HG03442 (cell line): Measurements from ENCODE around the gene RBP2.
"Not testable (repeated sequence)": the region's sequence is repeated elsewhere in the genome, so short reads cannot be mapped to it uniquely, and the experiment has no call there.

ENCODE experiments used
- ATAC-seq: cut with Tn5 transposase; IDR thresholded peaks from one replicate; pipeline ENCODE4 v1.9.1; 2021; ENCODE audit warnings: mild to moderate bottlenecking, moderate library complexity; ENCODE audit not compliant: unreplicated experiment

Gene RBP2

DNA sequence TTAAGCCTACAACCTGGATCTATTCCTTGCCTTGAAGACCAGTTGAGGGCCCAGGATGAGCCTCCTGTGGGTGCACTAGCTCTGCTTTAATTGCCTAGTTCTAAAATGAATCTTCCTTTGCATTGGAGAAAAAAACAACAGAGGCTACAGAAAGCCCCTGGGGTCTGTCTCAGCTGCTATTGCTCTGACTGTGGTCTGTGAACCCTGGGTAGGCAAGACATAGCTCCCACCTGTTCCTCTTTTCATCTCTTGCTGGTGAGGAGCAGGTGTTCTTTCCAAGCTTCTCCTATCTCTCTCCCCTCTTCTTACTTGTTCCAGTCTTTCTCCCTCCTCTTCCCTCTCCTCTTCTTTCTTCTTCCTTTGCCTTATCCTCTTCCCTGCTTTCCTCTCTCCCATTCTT lies 28.8 kb downstream of the RBP2 start:
- no peak for ATAC-seq

DNA sequence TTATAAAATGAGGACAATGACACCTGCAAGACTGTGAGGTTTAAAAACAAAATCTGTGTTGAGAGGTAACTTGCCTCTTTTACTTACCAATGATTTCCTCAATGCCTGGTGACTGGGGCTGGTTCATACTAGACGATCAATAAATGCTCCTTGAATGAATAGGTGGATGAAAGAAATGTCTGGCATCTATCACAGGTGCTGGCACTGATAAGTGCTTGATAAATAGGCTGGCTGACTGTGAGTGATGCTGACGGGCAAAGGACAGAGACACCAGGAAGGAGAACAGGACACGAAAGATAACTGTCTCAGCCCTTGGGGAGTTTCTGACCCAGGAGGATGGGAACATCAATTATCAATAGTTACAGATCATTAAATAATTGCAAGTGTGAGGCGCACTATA lies 31.9 kb downstream of the RBP2 start:
- ATAC-seq = no peak

DNA sequence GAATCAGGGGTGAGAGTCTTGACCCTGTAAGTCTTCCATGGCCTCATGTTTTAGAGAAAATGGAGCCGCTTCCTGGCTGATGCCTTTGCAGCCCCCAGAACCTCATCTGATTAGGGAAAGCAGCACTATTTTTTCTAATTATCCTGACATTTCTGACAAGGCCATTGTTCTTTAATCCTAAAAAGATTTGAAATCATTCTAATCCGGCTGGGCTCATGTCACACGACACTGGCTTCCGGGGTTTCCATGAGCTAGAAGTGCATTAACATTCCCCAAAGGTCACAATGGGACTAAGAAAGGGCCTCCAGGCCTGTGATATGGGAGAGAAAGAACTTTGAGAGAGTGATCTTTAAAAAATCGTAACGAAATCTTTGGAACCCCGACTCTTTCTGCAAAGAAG lies 33.1 kb downstream of the RBP2 start:
- no peak for ATAC-seq

DNA sequence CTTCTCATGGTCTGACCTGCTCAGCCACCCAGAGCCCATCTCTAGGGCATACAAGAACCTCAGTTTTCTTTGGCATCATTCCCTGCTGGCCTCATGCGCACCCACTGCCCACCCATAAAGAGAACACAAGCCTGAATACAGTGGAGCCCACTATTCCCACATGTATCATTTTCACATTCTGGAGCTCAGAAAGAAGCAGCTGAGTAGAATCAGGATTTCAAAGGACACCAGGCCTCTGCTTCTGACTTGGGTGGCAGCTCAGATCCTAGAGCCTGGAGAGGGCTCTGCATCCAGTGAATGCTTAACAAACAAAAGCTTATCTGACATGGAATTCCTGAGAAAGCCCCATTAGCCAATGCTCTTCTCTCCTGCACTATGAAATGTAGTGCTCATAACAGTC lies 34.7 kb downstream of the RBP2 start:
- no peak for ATAC-seq

DNA sequence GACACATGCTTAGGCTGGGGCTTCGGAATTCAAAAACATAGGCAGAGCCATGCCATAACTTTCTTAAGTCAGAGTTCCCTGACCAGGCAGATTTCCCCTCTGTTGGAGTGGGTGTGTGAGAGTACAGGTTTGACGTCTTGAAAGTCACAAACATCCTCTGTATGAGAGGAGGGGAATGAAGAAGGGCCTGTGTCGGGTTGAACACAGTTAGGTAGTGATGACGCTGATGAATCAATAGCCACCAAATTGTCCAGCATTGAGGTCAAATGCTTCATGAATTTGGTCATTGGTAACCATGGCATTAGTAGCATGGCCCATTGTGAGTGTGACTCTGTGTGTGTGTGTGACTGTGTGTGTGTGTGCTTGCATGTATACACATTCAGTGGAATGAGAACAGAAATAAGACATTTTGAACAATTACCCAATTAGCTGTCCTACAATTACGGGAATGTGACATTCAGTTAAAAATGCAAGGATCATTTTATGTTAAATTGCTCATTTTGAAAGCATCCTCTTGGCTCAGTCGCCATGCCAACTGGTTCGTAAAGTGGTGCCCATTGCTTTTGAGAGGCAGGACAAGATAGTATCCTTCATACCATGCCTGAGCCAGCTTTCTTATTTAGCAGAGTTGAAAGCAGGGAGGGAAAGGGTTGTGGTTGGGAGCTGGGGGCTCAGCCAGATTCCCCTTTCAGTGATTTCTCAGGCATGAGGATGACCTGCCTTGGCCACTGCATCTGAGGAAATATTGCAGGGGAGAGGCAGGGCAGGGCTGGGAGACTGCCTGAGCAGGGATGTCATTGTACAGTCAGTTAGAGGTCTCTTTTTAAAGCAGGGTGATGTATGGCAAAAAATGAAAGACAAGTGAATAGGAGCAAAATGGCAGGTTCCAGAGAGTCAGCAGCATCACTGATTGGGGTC lies 35.4 kb downstream of the RBP2 start:
- no peak for ATAC-seq

DNA sequence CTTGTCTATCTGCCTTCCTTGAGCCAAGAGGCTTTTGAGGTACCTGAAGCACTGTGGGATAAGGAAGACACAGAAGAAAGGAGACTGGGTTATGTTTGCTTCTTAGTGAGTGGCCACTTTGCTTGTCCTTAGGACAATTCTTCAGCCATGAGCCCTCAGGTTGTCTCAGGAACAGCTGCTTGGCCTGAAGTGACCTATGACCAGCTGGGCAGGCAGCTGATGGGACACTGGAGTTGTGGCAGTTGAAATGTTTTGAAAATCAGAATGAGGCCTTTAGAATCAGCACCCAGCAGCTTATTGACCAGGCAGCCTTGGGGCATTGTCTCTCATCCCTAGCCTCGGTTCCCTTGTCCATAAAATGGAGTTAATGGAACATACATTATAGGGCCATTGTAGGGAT lies 37.0 kb downstream of the RBP2 start:
- no peak for ATAC-seq

DNA sequence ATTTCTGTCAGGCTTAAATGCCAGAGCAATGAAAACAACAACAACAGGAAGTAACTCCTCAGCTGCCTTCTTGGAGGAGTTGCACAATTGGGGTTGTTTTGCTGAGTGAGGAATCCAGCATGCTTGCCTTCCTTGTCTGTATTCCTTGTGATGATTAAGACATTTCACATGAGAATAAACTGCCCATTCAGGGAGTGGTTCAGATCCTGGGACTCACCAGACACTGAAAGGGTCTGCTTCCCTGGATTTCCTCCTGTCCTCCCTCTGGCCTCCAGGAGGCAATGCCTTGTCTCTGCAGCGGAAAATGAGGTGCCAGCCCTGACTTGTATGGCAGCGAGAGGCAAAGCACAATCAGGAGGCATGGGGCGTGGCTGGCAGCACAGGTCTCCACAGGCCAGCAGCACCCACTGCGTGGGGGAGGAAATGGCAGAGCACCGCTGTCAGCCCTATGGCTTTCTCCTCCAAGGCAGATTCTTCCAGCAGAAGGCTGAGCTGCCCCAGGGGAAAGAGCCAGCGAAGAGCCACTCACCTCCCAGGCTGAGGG lies 41.5 kb downstream of the RBP2 start:
- no peak for ATAC-seq

DNA sequence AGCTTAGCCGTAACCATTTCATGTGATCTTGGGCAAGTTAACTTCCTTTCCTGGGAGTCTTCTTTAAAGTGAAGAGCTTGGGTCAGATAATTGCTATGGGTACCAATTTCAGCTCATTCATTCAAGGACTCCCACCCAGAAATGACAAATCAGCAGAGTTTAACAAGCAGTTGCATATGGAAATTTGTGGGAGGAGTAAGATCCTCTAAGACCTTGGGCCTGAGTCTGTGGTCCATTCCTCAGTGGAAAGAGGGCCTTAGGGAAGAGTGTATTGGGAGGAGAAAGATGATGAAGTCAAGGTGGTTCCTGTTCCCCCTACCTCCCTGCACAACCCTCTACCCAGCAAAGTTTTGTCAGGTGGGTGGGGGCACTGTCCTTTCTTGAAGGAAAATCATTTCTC lies 42.1 kb downstream of the RBP2 start:
- ATAC-seq = no peak

DNA sequence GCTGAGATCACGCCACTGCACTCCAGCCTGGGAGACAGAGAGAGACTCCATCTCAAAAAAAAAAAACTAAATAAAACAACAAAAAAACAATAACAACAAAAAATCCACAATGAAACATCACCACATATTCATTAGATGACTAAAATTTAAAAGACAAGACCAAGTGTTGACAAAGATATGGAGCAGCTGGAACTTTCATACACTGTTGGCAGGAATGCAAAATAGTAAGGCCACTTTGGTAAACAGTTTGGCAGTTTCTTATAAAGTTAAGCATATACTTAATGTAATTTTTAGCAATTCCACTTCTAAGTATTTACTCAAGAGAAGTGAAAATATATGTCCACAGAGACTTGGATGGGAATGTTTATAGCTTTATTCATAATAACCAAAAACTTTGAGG lies 43.2 kb downstream of the RBP2 start:
- ATAC-seq = no peak

DNA sequence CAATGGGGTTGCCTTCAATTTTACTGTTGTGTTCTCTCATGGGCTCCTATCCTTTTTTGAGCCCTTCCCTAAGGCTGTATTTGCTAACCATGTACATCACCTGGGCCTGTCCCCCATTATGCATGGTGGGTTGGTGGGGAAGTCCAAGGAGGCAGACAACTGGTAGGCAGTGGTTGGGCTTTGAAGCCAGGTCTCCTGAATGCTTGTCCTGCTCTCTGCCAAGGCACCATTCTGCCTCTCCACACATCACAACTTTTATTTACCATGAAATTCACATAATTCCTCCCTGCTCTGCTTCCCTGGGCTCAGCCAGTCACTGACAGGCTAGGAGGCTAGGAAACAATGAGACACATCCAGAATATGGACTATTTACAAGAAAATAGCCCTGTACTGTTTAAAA lies 45.8 kb downstream of the RBP2 start:
- ATAC-seq = no peak

DNA sequence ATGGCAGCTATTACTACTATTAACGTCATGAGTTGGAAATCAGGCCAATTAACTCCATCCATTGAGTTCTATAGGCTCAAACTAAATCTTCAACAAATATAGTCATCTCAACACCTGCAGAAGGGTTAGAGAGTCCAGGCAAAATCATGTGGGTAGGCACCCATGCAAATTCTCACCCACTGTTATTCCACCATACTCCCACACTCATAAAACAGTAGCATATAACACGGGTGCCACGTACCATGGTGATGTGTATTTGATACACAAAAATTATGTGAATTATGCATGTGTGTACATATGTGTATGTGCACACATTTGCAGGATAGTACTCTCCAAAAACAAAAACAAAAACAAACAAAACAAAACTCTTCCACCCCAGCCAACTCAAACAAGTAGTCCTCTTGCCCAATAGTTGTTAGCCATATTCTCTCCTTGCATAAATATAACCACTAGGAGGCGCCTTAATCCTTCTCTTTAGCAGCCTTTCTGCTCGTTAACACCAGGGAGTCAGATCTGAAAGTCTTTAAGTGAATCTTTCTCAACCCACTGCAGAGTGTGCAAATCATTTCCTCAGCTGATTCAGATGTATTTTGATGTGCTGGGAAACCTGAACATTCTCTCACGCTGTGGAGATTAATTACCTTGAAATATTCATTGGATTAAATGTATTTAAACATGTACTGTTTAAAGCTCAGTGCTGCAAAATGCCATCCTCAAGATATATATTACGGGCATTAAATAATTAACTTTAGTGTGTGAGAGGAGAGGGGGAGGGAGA lies 48.8 kb downstream of the RBP2 start:
- peak; percentile 88 for ATAC-seq

DNA sequence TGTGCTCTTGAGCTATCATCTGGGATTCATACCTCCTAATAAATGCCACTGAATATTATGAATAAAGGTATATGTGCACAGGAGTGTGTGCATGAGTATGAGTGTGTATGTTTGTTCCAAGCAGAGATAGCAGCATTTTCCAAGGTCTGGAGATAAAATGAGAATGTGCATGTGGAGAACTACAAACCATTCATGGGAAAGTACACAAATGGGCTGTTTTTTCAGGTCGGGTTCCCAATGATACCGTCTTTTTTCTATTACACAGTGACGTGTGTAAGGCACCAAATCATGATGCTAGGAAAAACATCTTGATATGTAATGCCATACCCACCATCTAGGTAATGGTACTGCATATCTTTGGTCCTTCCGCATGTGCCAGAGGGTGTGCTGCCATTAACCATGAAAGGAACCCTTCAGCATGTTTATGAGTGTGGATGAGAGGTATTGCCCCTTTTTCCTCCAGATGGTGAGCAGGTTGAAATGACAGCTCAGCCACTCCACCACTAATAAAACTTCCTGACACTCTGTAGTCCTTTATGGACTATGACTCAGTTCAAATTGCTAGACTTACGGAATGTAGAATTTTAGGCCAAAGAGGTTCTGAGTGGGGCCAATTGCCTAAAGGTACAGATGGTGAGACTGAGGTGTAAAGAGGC lies 50.4 kb downstream of the RBP2 start:
- ATAC-seq = no peak

DNA sequence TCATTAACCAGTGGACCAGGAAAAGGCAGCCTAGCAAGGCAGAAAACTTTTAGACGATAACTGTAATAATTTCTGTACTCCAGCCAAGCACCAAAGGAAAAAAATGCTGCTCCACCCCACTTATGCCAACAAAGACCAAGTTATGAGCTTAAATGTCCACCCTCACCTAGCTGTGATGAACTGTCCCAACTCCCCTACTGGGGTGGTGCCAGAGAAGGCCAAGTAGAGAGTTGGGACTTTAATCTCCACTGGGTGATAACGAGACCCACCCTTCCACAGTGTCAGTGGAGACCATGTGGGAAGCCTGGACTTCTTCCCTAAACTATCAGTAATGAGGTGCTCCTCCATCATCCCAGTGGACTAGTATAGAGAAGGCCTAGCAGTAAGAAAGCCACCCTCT lies 53.1 kb downstream of the RBP2 start:
- no peak for ATAC-seq

DNA sequence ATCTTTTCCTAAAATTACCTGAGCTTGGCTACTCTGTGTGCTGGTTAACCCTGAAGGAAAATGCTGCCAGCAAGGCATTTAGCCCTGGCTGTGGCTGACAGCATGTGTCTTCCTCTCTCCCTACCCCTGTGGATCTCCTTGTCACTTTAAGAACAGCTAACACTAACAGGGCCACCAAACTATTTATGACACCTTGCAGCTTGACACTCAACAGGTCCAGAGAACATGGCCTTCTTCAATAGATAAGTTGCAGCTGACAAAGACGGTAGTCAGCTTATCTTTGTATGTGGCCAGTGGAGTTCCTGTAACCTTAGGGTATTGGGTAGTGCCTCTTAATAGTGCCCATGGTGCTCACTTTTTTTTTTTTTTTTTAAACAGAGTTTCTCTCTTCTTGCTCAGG lies 54.9 kb downstream of the RBP2 start:
- ATAC-seq = no peak

DNA sequence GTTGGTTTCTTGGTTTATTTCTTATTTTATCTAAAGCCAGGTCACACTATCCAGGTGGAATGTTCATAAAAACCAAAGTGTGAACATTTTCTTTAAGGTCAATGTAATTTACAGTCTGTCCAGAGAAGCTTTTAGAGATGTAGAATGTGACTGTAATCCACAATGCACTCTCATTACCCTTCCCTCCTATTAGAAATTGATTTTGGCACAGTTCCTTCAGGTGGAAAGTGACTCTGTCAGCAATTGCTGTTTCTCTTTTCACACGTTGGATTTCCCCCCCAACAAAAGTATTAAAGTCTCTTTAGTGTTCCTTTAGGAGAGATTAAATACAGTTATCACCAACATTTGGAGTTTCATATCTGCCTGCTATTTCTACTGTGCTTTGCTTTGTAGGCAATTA lies 55.3 kb downstream of the RBP2 start:
- ATAC-seq = no peak

DNA sequence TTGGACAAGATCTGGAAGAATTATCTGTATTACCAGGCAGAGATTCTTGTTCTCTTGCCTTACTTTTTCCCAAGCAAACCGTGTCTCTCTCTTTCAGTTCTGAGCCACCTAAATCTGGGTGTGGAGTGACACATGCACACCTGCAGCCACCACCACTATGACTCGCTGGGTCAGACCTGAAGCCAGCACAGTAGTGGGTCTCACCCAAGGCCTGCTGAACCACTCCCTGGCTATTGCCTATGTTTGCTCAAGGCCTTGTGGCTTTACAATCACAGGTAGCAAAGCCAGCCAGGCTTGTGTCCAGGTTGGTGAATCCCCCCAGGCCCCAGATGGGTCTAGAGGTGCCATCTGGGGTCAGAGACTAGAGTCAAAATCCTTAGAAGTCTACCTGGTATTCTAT lies 58.2 kb downstream of the RBP2 start:
- ATAC-seq = no peak

DNA sequence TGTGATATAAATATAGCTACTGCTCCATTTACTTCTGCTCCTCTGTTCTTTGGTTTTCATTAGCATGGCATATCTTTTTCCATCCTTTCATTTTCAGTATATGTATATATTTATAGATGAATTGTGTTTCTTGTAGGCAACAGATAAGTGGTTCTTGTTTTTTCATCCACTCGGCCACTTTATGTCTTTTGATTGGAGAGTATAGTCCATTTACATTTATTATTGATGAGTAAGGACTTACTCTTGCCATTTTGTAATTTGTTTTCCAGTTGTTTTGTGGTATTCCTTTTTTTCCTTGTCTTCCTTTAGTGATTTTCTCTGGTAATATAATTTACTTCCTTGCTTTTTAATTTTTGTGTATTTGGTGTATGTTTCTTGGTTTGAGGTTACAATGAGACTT lies 60.0 kb downstream of the RBP2 start:
- ATAC-seq = no peak

DNA sequence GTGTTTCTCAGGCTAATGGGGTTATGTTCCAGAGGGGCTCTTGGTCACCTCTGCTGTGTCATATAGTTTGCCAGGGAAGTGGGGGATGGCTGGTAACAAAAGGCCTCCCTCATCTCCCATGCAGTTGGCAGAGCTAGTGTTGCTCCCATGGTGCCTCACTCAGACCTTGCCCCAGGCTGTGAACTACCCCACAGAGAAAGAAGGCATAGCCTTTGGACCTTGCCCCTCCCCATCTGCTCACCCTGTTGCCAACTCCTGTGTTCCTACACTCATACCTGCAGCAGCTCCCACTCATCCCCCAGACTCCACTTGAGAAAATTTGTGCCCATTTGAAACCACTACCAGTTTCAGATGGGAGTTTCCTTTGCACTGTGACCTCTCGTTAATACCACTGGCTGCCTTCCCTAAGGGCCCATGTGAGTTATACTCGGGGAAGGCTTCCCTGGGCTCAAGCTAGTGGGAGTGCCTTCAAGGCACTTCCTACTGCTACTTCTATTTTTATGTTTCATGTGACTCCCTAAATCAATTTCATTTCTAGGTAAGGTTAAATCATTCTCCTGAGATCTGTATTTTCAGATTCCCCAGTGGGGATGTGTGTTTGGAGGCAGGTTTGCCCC lies 61.6 kb downstream of the RBP2 start:
- no peak for ATAC-seq

DNA sequence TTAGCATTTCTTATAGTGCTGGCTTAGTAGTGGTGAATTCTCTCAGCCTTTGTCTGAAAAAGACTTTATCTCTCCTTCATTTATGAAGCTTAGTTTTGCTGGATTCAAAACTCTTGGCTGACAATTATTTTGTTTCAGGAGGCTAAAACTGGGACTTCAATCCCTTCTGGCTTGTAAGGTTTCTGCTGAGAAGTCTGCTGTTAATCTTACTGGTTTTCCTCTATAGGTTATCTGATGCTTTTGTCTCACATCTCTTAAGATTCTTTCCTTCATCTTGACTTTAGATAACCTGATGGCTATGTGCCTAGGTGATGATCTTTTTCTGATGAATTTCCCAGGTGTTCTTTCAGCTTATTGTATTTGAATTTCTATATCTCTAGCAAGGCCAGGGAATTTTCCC lies 63.4 kb downstream of the RBP2 start:
- not testable (repeated sequence) for ATAC-seq
